CD14-positive monocyte (primary cell): ENCODE measurements around the gene CROCC. TPM values are rescaled to one million over a fixed set of nuclear protein-coding genes. Genes with fewer than 3 reads are reported as not detected.
A peak's percentile ranks its signal among the peaks of the same experiment; 100 is the strongest.

ENCODE experiments used
- DNase-seq, 3 donors: peaks; one replicate each; pipeline ENCODE4 v3.0.0-alpha.2; 2011 to 2022
- H2AFZ ChIP-seq: 2 replicates; pipeline ENCODE4 v1.6.0; 2012; ENCODE audit warnings: mild to moderate bottlenecking, low read depth, low read length, inconsistent platforms; ENCODE audit not compliant: insufficient read depth, poor library complexity, severe bottlenecking
- H3K27ac ChIP-seq, 2 donors: 1 replicate in 1 of 2; 2 replicates in 1 of 2; pipeline ENCODE4 v1.5.1; 2012 to 2013; ENCODE audit warnings: low read length in 2 of 2, control low read depth in 1 of 2, inconsistent platforms in 1 of 2, low read depth in 1 of 2, mild to moderate bottlenecking in 1 of 2
- H3K27me3 ChIP-seq, 2 donors: one replicate each; pipeline versions ENCODE4 v1.6.0 to v1.6.1; 2011 to 2013; ENCODE audit warnings: low read length in 2 of 2; ENCODE audit not compliant: control insufficient read depth in 2 of 2, insufficient read depth in 2 of 2
- H3K36me3 ChIP-seq, 2 donors: replicated peaks in 1 of 2; 1 replicate in 1 of 2; 2 replicates in 1 of 2; pipeline versions ENCODE4 v1.5.1 to v1.6.1; 2012 to 2013; ENCODE audit warnings: low read length in 2 of 2, control low read depth in 1 of 2, inconsistent platforms in 1 of 2, mild to moderate bottlenecking in 1 of 2; ENCODE audit not compliant: insufficient read depth in 2 of 2, control insufficient read depth in 1 of 2
- H3K4me1 ChIP-seq, 2 donors: 1 replicate in 1 of 2; 2 replicates in 1 of 2; pipeline versions ENCODE4 v1.5.1 to v1.6.1; 2012 to 2013; ENCODE audit warnings: low read length in 2 of 2, control low read depth in 1 of 2, inconsistent platforms in 1 of 2, mild to moderate bottlenecking in 1 of 2, moderate library complexity in 1 of 2; ENCODE audit not compliant: insufficient read depth in 2 of 2, control insufficient read depth in 1 of 2
- H3K4me2 ChIP-seq: replicated peaks from 2 replicates; pipeline ENCODE3; 2012; ENCODE audit warnings: low read length, moderate library complexity, mild to moderate bottlenecking; ENCODE audit not compliant: poor library complexity, severe bottlenecking; ENCODE audit errors: extremely low read depth
- H3K4me3 ChIP-seq, 3 experiments: fragments of 200-600 bp in 1 of 3; sonication (generic) in 1 of 3; replicated peaks in 1 of 3; 1 replicate in 2 of 3; 2 replicates in 1 of 3; pipeline ENCODE4 v1.5.1; 2011 to 2013; ENCODE audit warnings: low read length in 3 of 3, mild to moderate bottlenecking in 3 of 3, control low read depth in 2 of 3, low read depth in 2 of 3, inconsistent platforms in 1 of 3, moderate library complexity in 1 of 3
- H3K79me2 ChIP-seq: 2 replicates; pipeline ENCODE4 v1.6.0; 2012; ENCODE audit warnings: mild to moderate bottlenecking, control low read depth, inconsistent platforms, low read length, moderate library complexity; ENCODE audit not compliant: insufficient read depth
- H3K9ac ChIP-seq: 2 replicates; pipeline ENCODE4 v1.6.0; 2017; ENCODE audit warnings: low read length, mild to moderate bottlenecking; ENCODE audit not compliant: insufficient read depth, poor library complexity, severe bottlenecking
- H3K9me3 ChIP-seq, 2 donors: replicated peaks in 1 of 2; 1 replicate in 1 of 2; 2 replicates in 1 of 2; pipeline versions ENCODE4 v1.5.1 to v1.6.1; 2012 to 2013; ENCODE audit warnings: low read length in 2 of 2, control low read depth in 1 of 2; ENCODE audit not compliant: control insufficient read depth in 1 of 2, insufficient read depth in 1 of 2
- H4K20me1 ChIP-seq: 2 replicates; pipeline ENCODE4 v1.6.0; 2012; ENCODE audit warnings: mild to moderate bottlenecking, low read length, control low read depth, moderate library complexity; ENCODE audit not compliant: insufficient read depth
- H3K27ac Mint-ChIP-seq, 7 donors: one replicate each; pipeline ENCODE4 v1.8.0; 2020; ENCODE audit warnings: mild to moderate bottlenecking in 7 of 7, mixed read lengths in 7 of 7, moderate library complexity in 6 of 7, inconsistent platforms in 2 of 7
- H3K27me3 Mint-ChIP-seq, 3 donors: one replicate each; pipeline ENCODE4 v1.8.0; 2021 to 2022; ENCODE audit warnings: low read depth in 3 of 3, mild to moderate bottlenecking in 3 of 3, mixed read lengths in 3 of 3, moderate library complexity in 3 of 3, inconsistent platforms in 1 of 3
- H3K36me3 Mint-ChIP-seq, 2 donors: one replicate each; pipeline ENCODE4 v1.8.0; 2020; ENCODE audit warnings: mixed read lengths in 2 of 2, inconsistent platforms in 1 of 2, mild to moderate bottlenecking in 1 of 2
- H3K4me1 Mint-ChIP-seq: one replicate; pipeline ENCODE4 v1.8.0; 2020; ENCODE audit warnings: mild to moderate bottlenecking, mixed read lengths
- H3K4me3 Mint-ChIP-seq, 2 donors: one replicate each; pipeline ENCODE4 v1.8.0; 2020; ENCODE audit warnings: mild to moderate bottlenecking in 2 of 2, mixed read lengths in 2 of 2, moderate library complexity in 1 of 2
- H3K9me3 Mint-ChIP-seq, 7 donors: one replicate each; pipeline ENCODE4 v1.8.0; 2020 to 2022; ENCODE audit warnings: mixed read lengths in 7 of 7, mild to moderate bottlenecking in 6 of 7, moderate library complexity in 6 of 7, inconsistent platforms in 2 of 7
- CTCF ChIP-seq: fragments of 200-600 bp; IDR thresholded peaks from one replicate; pipeline ENCODE4 v1.8.0; 2022; ENCODE audit warnings: antibody characterized with exemption, mild to moderate bottlenecking
- WGBS: methylation state at CpG from one replicate; pipeline ENCODE4 v1.1.5; 2013; ENCODE audit warnings: missing lambda C conversion rate; ENCODE audit not compliant: insufficient coverage; 5-methylcytosine and 5-hydroxymethylcytosine counted together
- intact Hi-C, 2 donors: fragments of 100-400 bp; cut with micrococcal nuclease; formaldehyde crosslinking; loops; one replicate each; pipeline versions ENCODE4 v1.15.0 to v1.15.1; 2023
- polyA plus RNA-seq, 3 donors: library from polyadenylated mRNA; depleted of rRNA in 1 of 3; unstranded in 2 of 3; stranded (reverse) in 1 of 3; fragments of 300-500 nt in 2 of 3; fragments of >200 nt in 1 of 3; fragmentation: Illumina TruSeq in 2 of 3; gene quantifications; 1 replicate in 2 of 3; 2 replicates in 1 of 3; pipeline ENCODE4 v1.2.3, GENCODE V29; 2012 to 2021

CROCC gene
- polyA plus RNA-seq, 3 donors: 0.21 to 46.1 (median 0.69) TPM

DNA sequence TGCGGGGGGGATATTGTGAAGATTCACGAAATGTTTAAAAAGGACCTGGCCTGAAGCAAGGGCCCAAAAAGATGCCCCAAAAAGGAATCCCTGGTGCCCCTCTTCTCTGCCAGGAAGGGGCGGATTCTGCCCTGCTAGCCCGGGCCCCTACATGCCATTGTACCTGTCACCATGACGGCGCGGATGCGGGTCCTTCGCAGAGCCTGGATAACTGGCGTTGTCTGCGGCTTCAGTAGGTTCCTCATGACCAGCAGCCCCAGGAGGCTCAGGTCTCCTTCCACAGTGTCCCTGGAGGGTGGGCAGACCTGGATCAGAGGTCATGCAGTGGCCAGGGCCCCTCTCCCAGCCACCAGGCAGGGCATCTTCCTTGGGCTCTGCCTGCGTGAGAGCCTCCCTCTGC lies 69.8 kb downstream of the CROCC start:
- no peak overlapping the region for H3K27ac ChIP-seq
- no peak overlapping the region for H3K9ac ChIP-seq

DNA sequence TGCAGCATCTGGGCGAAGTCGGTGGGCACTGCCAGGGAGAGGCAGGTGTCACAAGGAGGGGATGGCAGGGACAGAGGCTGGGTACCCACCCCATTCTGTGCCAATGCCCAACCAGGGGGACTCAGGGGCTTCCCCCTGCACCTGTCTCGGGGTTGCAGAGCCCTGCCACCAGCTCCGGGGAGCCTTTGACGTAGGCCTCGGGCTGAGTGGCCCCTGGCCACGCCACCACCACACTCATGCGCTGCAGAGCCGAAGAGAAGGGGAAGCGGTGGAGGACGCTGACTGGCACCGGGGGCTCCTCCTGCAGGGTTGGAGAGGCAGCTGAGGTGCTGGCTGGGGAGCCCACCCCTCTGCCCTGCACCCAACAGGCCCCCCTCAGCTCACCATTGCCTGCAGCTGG lies 70.4 kb downstream of the CROCC start:
- H3K4me3 ChIP-seq: no peak overlapping the region
- no peaks in the 10 kb centered on the region for H4K20me1 ChIP-seq
- no peaks in the 10 kb centered on the region for H3K4me1 ChIP-seq
- TF ChIP-seq CTCF: no peak
- no peak overlapping the region for H3K4me2 ChIP-seq
- H2AFZ ChIP-seq: no peak overlapping the region
- H3K27me3 ChIP-seq: no peaks in the 10 kb centered on the region
- H3K27ac ChIP-seq: no peak overlapping the region
- H3K79me2 ChIP-seq: no peaks in the 10 kb centered on the region
- H3K36me3 ChIP-seq: peaks cover 55 to 68% of the 10 kb centered on the region in 2 donors
- WGBS: 93% methylated on average over 3 of the region's 12 CpGs
- Mint-ChIP-seq H3K27me3 (no peaks in the 10 kb centered on the region), H3K27ac (peak overlapping the region in 1 of 7 donors; percentile 15), H3K9me3 (peaks cover 0 to 1% (median 0%) of the 10 kb centered on the region in 7 donors), H3K36me3 (peaks cover 52 to 83% of the 10 kb centered on the region in 2 donors), H3K4me1 (no peaks in the 10 kb centered on the region), H3K4me3 (no peak overlapping the region)
- DNase-seq: no peak
- no peaks in the 10 kb centered on the region for H3K9me3 ChIP-seq
- H3K9ac ChIP-seq: no peak overlapping the region
- intact Hi-C loops: no loop called here

More for the DNA sequence above, 69.8 kb downstream of the CROCC start:
- Mint-ChIP-seq H3K9me3 (peaks cover 0 to 1% (median 0%) of the 10 kb centered on the region in 7 donors), H3K4me1 (no peaks in the 10 kb centered on the region), H3K4me3 (no peak overlapping the region), H3K27ac (no peak overlapping the region), H3K27me3 (no peaks in the 10 kb centered on the region), H3K36me3 (peaks cover 51 to 83% of the 10 kb centered on the region in 2 donors)
- no peak for DNase-seq
- Histone ChIP-seq H2AFZ (no peak overlapping the region), H3K36me3 (peaks cover 55 to 68% of the 10 kb centered on the region in 2 donors), H4K20me1 (no peaks in the 10 kb centered on the region), H3K79me2 (no peaks in the 10 kb centered on the region), H3K9me3 (no peaks in the 10 kb centered on the region), H3K27me3 (no peaks in the 10 kb centered on the region), H3K4me2 (no peak overlapping the region), H3K4me3 (no peak overlapping the region), H3K4me1 (no peaks in the 10 kb centered on the region)
- intact Hi-C loops: no loop called here
- WGBS: over 99% methylated on average over 12 of the region's 12 CpGs
- TF ChIP-seq CTCF: no peak
